Transverse colon (tissue), 4 donors: ENCODE data around the gene TAGAP. TPM values are rescaled to one million over a fixed set of nuclear protein-coding genes. Genes with fewer than 3 reads are reported as not detected.

Experiments used
- DNase-seq: peaks from one replicate; pipeline ENCODE4 v3.0.0-alpha.2; 2019
- H3K27ac ChIP-seq, 4 donors: fragments of 200-600 bp; sonication (generic); 2 replicates each; pipeline ENCODE4 v1.5.1; 2016 to 2018; ENCODE audit warnings: inconsistent platforms in 4 of 4
- H3K27me3 ChIP-seq: fragments of 200-600 bp; sonication (generic); 2 replicates; pipeline ENCODE4 v1.5.1; 2017; ENCODE audit warnings: inconsistent platforms
- H3K36me3 ChIP-seq, 4 donors: fragments of 200-600 bp; sonication (generic); 2 replicates each; pipeline ENCODE4 v1.5.1; 2017 to 2019; ENCODE audit warnings: inconsistent platforms in 4 of 4
- H3K4me1 ChIP-seq, 4 donors: fragments of 200-600 bp; sonication (generic); 2 replicates each; pipeline ENCODE4 v1.5.1; 2017 to 2020; ENCODE audit warnings: inconsistent platforms in 4 of 4
- H3K4me3 ChIP-seq, 4 donors: fragments of 200-600 bp; sonication (generic); 1 replicate in 1 of 4; 2 replicates in 3 of 4; pipeline versions ENCODE4 v1.5.1 to v1.6.1; 2017 to 2019; ENCODE audit warnings: inconsistent platforms in 4 of 4
- H3K9me3 ChIP-seq, 2 donors: fragments of 200-600 bp; sonication (generic); 2 replicates each; pipeline ENCODE4 v1.5.1; 2017 to 2019; ENCODE audit warnings: inconsistent platforms in 2 of 2
- EP300 ChIP-seq: sonication (generic); formaldehyde crosslinking; IDR thresholded peaks from one replicate; pipeline ENCODE4 v1.6.1; 2017; ENCODE audit warnings: antibody characterized with exemption, low read depth
- POLR2A ChIP-seq: fragments of 450-650 bp; IDR thresholded peaks from one replicate; pipeline ENCODE4 v1.6.1; 2016; ENCODE audit warnings: antibody characterized with exemption, mild to moderate bottlenecking, moderate library complexity
- POLR2AphosphoS5 ChIP-seq, 3 donors: sonication (generic); formaldehyde crosslinking; IDR thresholded peaks; one replicate each; pipeline ENCODE4 v1.6.1; 2016; ENCODE audit warnings: antibody characterized with exemption in 3 of 3
- WGBS, 2 donors: methylation state at CpG; one replicate each; pipeline ENCODE4 v1.1.5; 2018; ENCODE audit warnings: low coverage in 1 of 2; 5-methylcytosine and 5-hydroxymethylcytosine counted together
- in situ Hi-C, 4 donors: fragments of 200-750 bp; cut with MboI; loops; one replicate each; pipeline versions ENCODE4 v1.15.0 to v1.15.1; 2017; ENCODE audit warnings: low sequenced_read_pairs in 3 of 4, low pct_ligation_motif_present in 1 of 4, low pct_unique_long_range_greater_than_20kb in 1 of 4
- intact Hi-C: fragments of 100-400 bp; cut with DNase I; formaldehyde crosslinking; loops from one replicate; pipeline ENCODE4 v1.15.1; 2023; ENCODE audit warnings: low total_unique reads
- total RNA-seq, 4 donors: library from RNA; depleted of rRNA; stranded (reverse); fragments of >200 nt; gene quantifications; one replicate each; pipeline ENCODE4 v1.1.0, GENCODE V29; 2016
- TF ChIP-seq, protein P1 (sequence below), 5 experiments: fragments of 200-600 bp in 3 of 5; fragments of 450-650 bp in 2 of 5; sonication (generic) in 3 of 5; IDR thresholded peaks; 1 replicate in 2 of 5; 2 replicates in 3 of 5; pipeline ENCODE4 v1.5.1; 2016 to 2017; ENCODE audit warnings: antibody characterized with exemption in 5 of 5, inconsistent platforms in 3 of 5, mild to moderate bottlenecking in 2 of 5, moderate library complexity in 1 of 5

The TAGAP gene
- total RNA-seq, 4 donors from 2014 or later, result 5.1 to 10.3 (median 8.9) TPM

DNA sequence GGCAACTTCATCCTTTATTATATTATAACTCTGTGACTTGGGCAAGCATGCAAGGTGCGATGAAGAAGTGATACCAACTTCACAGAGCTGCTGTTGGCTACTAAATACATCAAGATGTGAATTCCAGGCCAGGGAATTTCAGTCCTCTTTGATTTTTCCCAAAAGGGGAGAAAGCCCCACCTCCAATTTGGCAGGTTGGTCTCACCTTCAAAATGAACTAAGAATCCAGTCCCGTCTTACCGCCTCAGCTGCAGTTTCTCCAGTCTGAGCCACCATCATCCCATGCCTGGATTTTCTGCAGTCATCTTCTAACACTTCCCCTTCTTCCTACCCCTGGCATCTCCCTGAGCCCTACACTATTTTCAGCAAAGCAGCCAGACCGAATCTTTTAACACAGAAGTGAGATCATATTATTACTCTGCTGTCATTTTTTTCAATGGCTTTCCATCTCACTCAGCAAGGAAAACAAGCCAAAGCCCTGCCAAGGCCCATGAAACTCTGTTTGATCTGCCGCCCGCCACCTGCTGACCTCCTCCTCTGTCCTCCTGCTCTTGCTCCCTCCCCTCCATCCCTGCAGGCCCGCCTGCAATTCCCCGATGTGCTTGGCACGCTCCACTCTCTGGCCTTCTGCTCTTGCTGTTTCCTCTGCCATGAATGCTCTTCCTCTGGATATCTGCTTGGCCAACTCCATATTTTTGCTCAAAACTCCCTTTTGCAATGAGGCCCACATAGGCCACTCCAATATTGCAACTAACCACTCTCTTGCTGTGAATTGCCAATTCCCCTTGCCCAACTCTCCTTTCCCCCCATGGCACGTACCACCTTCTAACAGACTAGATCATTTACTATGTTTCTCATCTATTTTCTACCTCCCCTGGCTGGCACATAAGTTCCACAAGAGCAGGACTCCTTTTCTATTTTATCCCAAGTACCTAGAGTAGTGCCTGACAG is 46.0 kb upstream of the TAGAP start:
- no peak for DNase-seq
- no peak overlapping the region for H3K4me3 ChIP-seq
- H3K9me3 ChIP-seq, result no peaks in the 10 kb centered on the region
- no peaks in the 10 kb centered on the region for H3K4me1 ChIP-seq
- no peaks in the 10 kb centered on the region for H3K27me3 ChIP-seq
- 59 to 63% methylated on average over 5 to 10 of the region's 10 CpGs for WGBS, 2 donors
- in situ Hi-C loops (no loop called here), intact Hi-C loops (no loop called here)
- H3K36me3 ChIP-seq, result no peaks in the 10 kb centered on the region
- TF ChIP-seq POLR2A (no peak), EP300 (no peak), POLR2AphosphoS5 (IDR thresholded peaks at IDR 0.05) (no peak)
- TF ChIP-seq, protein P1, sequence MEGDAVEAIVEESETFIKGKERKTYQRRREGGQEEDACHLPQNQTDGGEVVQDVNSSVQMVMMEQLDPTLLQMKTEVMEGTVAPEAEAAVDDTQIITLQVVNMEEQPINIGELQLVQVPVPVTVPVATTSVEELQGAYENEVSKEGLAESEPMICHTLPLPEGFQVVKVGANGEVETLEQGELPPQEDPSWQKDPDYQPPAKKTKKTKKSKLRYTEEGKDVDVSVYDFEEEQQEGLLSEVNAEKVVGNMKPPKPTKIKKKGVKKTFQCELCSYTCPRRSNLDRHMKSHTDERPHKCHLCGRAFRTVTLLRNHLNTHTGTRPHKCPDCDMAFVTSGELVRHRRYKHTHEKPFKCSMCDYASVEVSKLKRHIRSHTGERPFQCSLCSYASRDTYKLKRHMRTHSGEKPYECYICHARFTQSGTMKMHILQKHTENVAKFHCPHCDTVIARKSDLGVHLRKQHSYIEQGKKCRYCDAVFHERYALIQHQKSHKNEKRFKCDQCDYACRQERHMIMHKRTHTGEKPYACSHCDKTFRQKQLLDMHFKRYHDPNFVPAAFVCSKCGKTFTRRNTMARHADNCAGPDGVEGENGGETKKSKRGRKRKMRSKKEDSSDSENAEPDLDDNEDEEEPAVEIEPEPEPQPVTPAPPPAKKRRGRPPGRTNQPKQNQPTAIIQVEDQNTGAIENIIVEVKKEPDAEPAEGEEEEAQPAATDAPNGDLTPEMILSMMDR (IDR thresholded peaks at IDR 0.05), result no peak
- no peak overlapping the region for H3K27ac ChIP-seq

DNA sequence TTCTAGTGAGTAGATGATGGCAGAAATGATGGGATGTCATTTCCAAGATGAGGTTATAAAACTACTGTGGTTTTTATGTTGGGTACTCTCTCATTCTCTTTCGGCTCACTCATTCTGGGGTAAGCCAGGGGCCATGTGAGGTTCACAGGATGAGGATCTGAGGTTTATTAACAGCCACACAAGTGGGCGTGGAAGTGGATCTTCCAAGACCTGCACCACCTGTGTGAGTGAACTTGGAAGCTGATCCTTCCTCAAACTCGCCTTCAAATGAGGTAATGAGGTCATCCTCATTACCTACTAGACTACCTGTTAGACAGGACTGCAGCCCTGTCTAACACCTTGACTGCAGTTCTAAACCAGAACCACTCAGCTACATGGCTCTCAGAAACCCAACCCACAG is 45.1 kb upstream of the TAGAP start:
- intact Hi-C loops, result no loop called here
- H3K4me3 ChIP-seq, result no peak overlapping the region
- 66% methylated on average over 3 of the region's 3 CpGs; no CpG with 5 or more reads in 1 of the 2 donors for WGBS, 2 donors
- H3K27ac ChIP-seq, result no peak overlapping the region
- H3K36me3 ChIP-seq, result no peaks in the 10 kb centered on the region
- no peaks in the 10 kb centered on the region for H3K9me3 ChIP-seq
- in situ Hi-C loops, result no loop called here
- no peaks in the 10 kb centered on the region for H3K4me1 ChIP-seq
- TF ChIP-seq EP300 (no peak), POLR2A (no peak), POLR2AphosphoS5 (IDR thresholded peaks at IDR 0.05) (no peak)
- TF ChIP-seq, protein P1 (IDR thresholded peaks at IDR 0.05), result no peak
- no peak for DNase-seq
- no peaks in the 10 kb centered on the region for H3K27me3 ChIP-seq

DNA sequence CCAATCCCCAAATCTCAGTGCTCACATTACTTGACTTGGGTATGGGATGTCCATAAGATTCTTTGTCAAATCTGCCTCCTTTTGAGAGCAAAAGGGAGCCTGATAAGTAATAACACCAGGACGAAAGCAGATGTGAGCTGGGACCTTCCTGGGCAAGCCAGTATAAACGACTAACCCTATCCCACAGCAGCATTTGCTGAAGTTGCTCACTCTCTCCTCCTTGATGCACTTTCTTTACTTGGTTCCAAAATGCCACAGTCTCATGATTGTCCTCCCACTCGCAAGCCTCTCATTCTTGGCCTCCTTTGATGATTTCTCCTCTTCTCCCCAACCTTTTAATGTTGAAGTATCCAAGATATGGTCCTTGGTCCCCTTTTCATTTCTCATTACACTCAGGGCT is 44.7 kb upstream of the TAGAP start:
- no peak overlapping the region for H3K27ac ChIP-seq
- H3K4me1 ChIP-seq, result no peaks in the 10 kb centered on the region
- WGBS, 2 donors, result 88 to 90% methylated on average over 2 to 3 of the region's 3 CpGs
- H3K36me3 ChIP-seq, result no peaks in the 10 kb centered on the region
- no peaks in the 10 kb centered on the region for H3K27me3 ChIP-seq
- no peak for DNase-seq
- TF ChIP-seq POLR2AphosphoS5 (IDR thresholded peaks at IDR 0.05), result no peak
- in situ Hi-C loops (no loop called here), intact Hi-C loops (no loop called here)
- H3K4me3 ChIP-seq, result no peak overlapping the region
- H3K9me3 ChIP-seq, result no peaks in the 10 kb centered on the region

DNA sequence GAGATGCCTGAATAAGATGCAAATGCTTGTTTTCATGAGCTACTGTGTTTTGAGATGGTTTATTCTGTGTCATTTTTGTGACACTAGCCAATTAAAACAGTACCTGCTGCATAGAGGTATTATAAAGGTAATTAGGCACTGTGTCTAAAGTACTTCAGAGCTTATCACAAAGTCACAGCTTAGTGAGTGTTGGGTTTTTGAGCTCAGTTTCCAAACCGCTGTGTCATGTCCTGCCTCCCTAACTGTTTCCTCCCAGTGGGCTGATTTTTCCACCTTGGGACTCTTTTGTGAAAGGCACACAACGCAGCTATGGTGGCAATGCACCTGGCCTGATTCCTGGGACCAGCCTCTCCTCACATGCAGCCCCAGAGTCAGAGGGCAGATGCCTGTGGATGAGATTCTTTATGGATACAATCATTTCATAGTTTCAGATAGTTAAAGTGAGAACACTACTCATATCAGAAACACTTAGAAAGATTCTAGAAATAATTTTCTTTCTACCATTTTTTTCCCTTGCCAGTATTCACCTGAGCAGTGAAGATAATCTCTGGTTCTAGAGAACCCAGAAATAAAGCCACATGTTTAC is 41.3 kb upstream of the TAGAP start:
- H3K4me3 ChIP-seq, result no peak overlapping the region
- H3K36me3 ChIP-seq, result no peaks in the 10 kb centered on the region
- WGBS, 2 donors, result 75% methylated on average over 2 of the region's 2 CpGs; no CpG with 5 or more reads in 1 of the 2 donors
- H3K27me3 ChIP-seq, result no peaks in the 10 kb centered on the region
- H3K4me1 ChIP-seq, result no peaks in the 10 kb centered on the region
- intact Hi-C loops, result no loop called here
- no peak overlapping the region for H3K27ac ChIP-seq
- H3K9me3 ChIP-seq, result no peaks in the 10 kb centered on the region
- no peak for DNase-seq
- in situ Hi-C loops, result no loop called here
- TF ChIP-seq POLR2A (no peak), EP300 (no peak), POLR2AphosphoS5 (IDR thresholded peaks at IDR 0.05) (no peak)
- TF ChIP-seq, protein P1 (IDR thresholded peaks at IDR 0.05), result no peak
